ENCODE data around the gene KANSL1.

- TF ChIP-seq CTCF (conservative IDR thresholded peaks at IDR 0.05; ENCODE audit: low read depth, low read length) (no peak), EZH2 (IDR thresholded peaks at IDR 0.05; ENCODE audit: low read length, unreplicated experiment) (no peak), EZH2phosphoT487 (IDR thresholded peaks at IDR 0.05; ENCODE audit: borderline replicate concordance, low read length) (no peak)
Measured at GRCh38 chr17:46080118-46081017, 112.9 kb downstream of the KANSL1 start.

All from PC-3 (cell line).